Tibial nerve (tissue), 4 donors: ENCODE data around the gene OLA1. TPM values are rescaled to one million over a fixed set of nuclear protein-coding genes. Genes with fewer than 3 reads are reported as not detected.
A peak's percentile ranks its signal among the peaks of the same experiment; 100 is the strongest.

ENCODE experiments used
- DNase-seq, 2 donors: peaks; one replicate each; pipeline ENCODE4 v3.0.0-alpha.2; 2019; ENCODE audit warnings: low spot score in 2 of 2
- H3K27ac ChIP-seq, 4 donors: fragments of 200-600 bp; sonication (generic) in 3 of 4; one replicate each; pipeline ENCODE4 v1.5.1; 2017 to 2019; ENCODE audit warnings: mild to moderate bottlenecking in 1 of 4
- H3K27me3 ChIP-seq, 2 donors: fragments of 200-600 bp; sonication (generic) in 1 of 2; one replicate each; pipeline versions ENCODE4 v1.5.1 to v1.6.0; 2017 to 2019
- H3K36me3 ChIP-seq, 3 donors: fragments of 200-600 bp; sonication (generic); one replicate each; pipeline ENCODE4 v1.5.1; 2018 to 2019
- H3K4me1 ChIP-seq, 4 donors: fragments of 200-600 bp; sonication (generic) in 3 of 4; one replicate each; pipeline ENCODE4 v1.5.1; 2017 to 2019
- H3K4me3 ChIP-seq, 4 donors: fragments of 200-600 bp; sonication (generic) in 3 of 4; one replicate each; pipeline ENCODE4 v1.5.1; 2017 to 2019; ENCODE audit warnings: mild to moderate bottlenecking in 1 of 4, moderate library complexity in 1 of 4
- H3K9me3 ChIP-seq, 4 donors: fragments of 200-600 bp; sonication (generic) in 3 of 4; one replicate each; pipeline ENCODE4 v1.5.1; 2017 to 2019
- CTCF ChIP-seq, 5 experiments: fragments of 200-600 bp in 3 of 5; fragments of 450-650 bp in 2 of 5; sonication (generic) in 3 of 5; IDR thresholded peaks; one replicate each; pipeline ENCODE4 v1.5.1; 2016 to 2019; ENCODE audit warnings: antibody characterized with exemption in 5 of 5, mild to moderate bottlenecking in 3 of 5, moderate library complexity in 2 of 5
- EP300 ChIP-seq, 2 donors: sonication (generic); formaldehyde crosslinking; IDR thresholded peaks; one replicate each; pipeline ENCODE4 v1.6.1; 2017; ENCODE audit warnings: antibody characterized with exemption in 2 of 2, mild to moderate bottlenecking in 1 of 2
- POLR2A ChIP-seq, 2 donors: fragments of 450-650 bp; IDR thresholded peaks; one replicate each; pipeline ENCODE4 v1.6.1; 2017; ENCODE audit warnings: antibody characterized with exemption in 2 of 2, mild to moderate bottlenecking in 2 of 2, moderate library complexity in 2 of 2
- WGBS, 2 donors: methylation state at CpG; one replicate each; pipeline ENCODE4 v1.1.5; 2018; 5-methylcytosine and 5-hydroxymethylcytosine counted together
- total RNA-seq, 4 donors: library from RNA; depleted of rRNA; stranded (reverse); fragments of >200 nt; gene quantifications; one replicate each; pipeline ENCODE4 v1.1.0, GENCODE V29; 2016

Gene OLA1
- total RNA-seq, 4 donors from 2014 or later = 32.0 to 69.0 (median 45.5) TPM

GRCh38 chr2:174038462-174038861, 209.9 kb downstream of the OLA1 start:
- TF ChIP-seq EP300 (IDR thresholded peaks at IDR 0.05) (no peak), CTCF (IDR thresholded peaks at IDR 0.05) (no peak), POLR2A (IDR thresholded peaks at IDR 0.05) (no peak)
- no peaks in the 10 kb centered on the region for H3K36me3 ChIP-seq
- no peak for DNase-seq
- peaks cover 0 to 26% (median 0%) of the 10 kb centered on the region in 4 donors for H3K4me1 ChIP-seq
- H3K4me3 ChIP-seq = no peak overlapping the region
- 73 to 78% methylated on average over 2 of the region's 2 CpGs for WGBS, 2 donors
- peak overlapping the region in 2 of 4 donors; percentile 2 to 51 for H3K27ac ChIP-seq
- no peaks in the 10 kb centered on the region for H3K9me3 ChIP-seq
- no peaks in the 10 kb centered on the region for H3K27me3 ChIP-seq

GRCh38 chr2:174036825-174037224, 211.5 kb downstream of the OLA1 start:
- DNase-seq = no peak
- Histone ChIP-seq H3K36me3 (no peaks in the 10 kb centered on the region), H3K4me3 (no peak overlapping the region), H3K4me1 (peaks cover 0 to 26% (median 0%) of the 10 kb centered on the region in 4 donors), H3K27me3 (no peaks in the 10 kb centered on the region), H3K9me3 (no peaks in the 10 kb centered on the region), H3K27ac (peak overlapping the region in 2 of 4 donors; percentile 60 to 76)
- no peak for TF ChIP-seq EP300 (IDR thresholded peaks at IDR 0.05)
- no peak for TF ChIP-seq CTCF (IDR thresholded peaks at IDR 0.05)
- no peak for TF ChIP-seq POLR2A (IDR thresholded peaks at IDR 0.05)

- no peak for DNase-seq
- Histone ChIP-seq H3K9me3 (no peaks in the 10 kb centered on the region), H3K36me3 (no peaks in the 10 kb centered on the region), H3K27me3 (no peaks in the 10 kb centered on the region), H3K4me1 (peaks cover 0 to 26% (median 0%) of the 10 kb centered on the region in 4 donors), H3K4me3 (peak overlapping the region in 1 of 4 donors; percentile 5), H3K27ac (peak overlapping the region; percentile 19 to 76 (median 43))
- TF ChIP-seq POLR2A (IDR thresholded peaks at IDR 0.05) (no peak), CTCF (IDR thresholded peaks at IDR 0.05) (peak in 3 of 5 experiments; percentile 20 to 46 (median 29)), EP300 (IDR thresholded peaks at IDR 0.05) (peak in 1 of 2 donors; percentile 5)
- 48 to 53% methylated on average over 12 of the region's 12 CpGs for WGBS, 2 donors
These were observed 212.2 kb downstream of the OLA1 start for GRCh38 chr2:174035981-174036742.

- no peak overlapping the region for H3K27ac ChIP-seq
- H3K36me3 ChIP-seq = no peaks in the 10 kb centered on the region
- no peak overlapping the region for H3K4me3 ChIP-seq
- H3K27me3 ChIP-seq = no peaks in the 10 kb centered on the region
- TF ChIP-seq CTCF (IDR thresholded peaks at IDR 0.05) (no peak), POLR2A (IDR thresholded peaks at IDR 0.05) (no peak), EP300 (IDR thresholded peaks at IDR 0.05) (no peak)
- WGBS, 2 donors = 68% methylated on average over 3 of the region's 3 CpGs
- H3K9me3 ChIP-seq = no peaks in the 10 kb centered on the region
- peaks cover 0 to 24% (median 0%) of the 10 kb centered on the region in 4 donors for H3K4me1 ChIP-seq
- DNase-seq = no peak
These were observed 213.2 kb downstream of the OLA1 start for GRCh38 chr2:174035117-174035635.

- no peak for DNase-seq
- no peak overlapping the region for H3K4me3 ChIP-seq
- 96% methylated on average over 2 of the region's 2 CpGs for WGBS, 2 donors
- H3K4me1 ChIP-seq = peaks cover 0 to 12% (median 0%) of the 10 kb centered on the region in 4 donors
- TF ChIP-seq EP300 (IDR thresholded peaks at IDR 0.05) (no peak), CTCF (IDR thresholded peaks at IDR 0.05) (no peak), POLR2A (IDR thresholded peaks at IDR 0.05) (no peak)
- no peaks in the 10 kb centered on the region for H3K9me3 ChIP-seq
- no peaks in the 10 kb centered on the region for H3K27me3 ChIP-seq
- no peaks in the 10 kb centered on the region for H3K36me3 ChIP-seq
- no peak overlapping the region for H3K27ac ChIP-seq
These were observed 215.2 kb downstream of the OLA1 start for GRCh38 chr2:174033163-174033550.
